ENCODE results near the gene SLC35A5.
"Not testable (repeated sequence)": the region's sequence is repeated elsewhere in the genome, so short reads cannot be mapped to it uniquely, and the experiment has no call there.

DNA sequence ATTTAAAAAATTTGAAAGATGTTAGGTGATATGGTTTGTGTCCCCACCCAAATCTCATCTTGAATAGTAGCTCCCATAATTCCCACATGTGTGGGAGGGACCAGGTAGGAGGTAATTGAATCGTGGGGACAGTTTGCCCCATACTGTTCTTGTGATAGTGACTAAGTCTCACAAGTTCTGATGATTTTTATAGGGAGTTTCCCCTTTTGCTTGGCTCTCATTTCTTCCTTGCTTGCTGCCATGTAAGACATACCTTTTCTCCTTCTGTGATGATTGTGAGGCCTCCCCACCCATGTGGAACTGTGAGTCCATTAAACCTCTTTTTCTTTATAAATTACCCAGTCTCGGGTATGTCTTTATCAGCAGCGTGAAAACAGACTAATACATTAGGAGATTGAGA lies 42.9 kb upstream of the SLC35A5 start:
- not testable (repeated sequence) for TF ChIP-seq CTCF (conservative IDR thresholded peaks at IDR 0.05); ZFX (IDR thresholded peaks at IDR 0.05)

Data from C4-2B (cell line).